Measurements from ENCODE around the gene XAGE2. TPM values are rescaled to one million over a fixed set of nuclear protein-coding genes. Genes with fewer than 3 reads are reported as not detected.
"Not testable (repeated sequence)": the region's sequence is repeated elsewhere in the genome, so short reads cannot be mapped to it uniquely, and the experiment has no call there.

Gene XAGE2
- total RNA-seq, result not detected
- polyA plus RNA-seq (ENCODE audit: insufficient read depth, low read depth, low replicate concordance), result not detected
- long read RNA-seq, donor 1, result 0 reads
- long read RNA-seq, donor 2, partial matches to known transcripts, result 0 of 1 reads
- long read RNA-seq, donor 2, other reads (novel, unspliced or antisense), result 0 of 1 reads
- long read RNA-seq, donor 3, result 0 reads
- long read RNA-seq, donor 4, result 0 reads
- long read RNA-seq, donor 5, result 0 reads
- long read RNA-seq, donor 6, result 0 reads
- long read RNA-seq, donor 7, result 0 reads
- long read RNA-seq, donor 8, result 0 reads
- long read RNA-seq, donor 9, result 0 reads
- long read RNA-seq, donor 10, result 0 reads

GRCh38 chrX:52368368-52369055 is at the start of gene XAGE2:
XAGE2 (plus strand) TSS chrX:52369021; CDS start chrX:52370015, 994 bp downstream.
- H3K4me1 ChIP-seq (ENCODE audit: control insufficient read depth in 2 of 3, insufficient read depth in 2 of 3, low read depth in 1 of 3, low read length in 3 of 3), result no peaks in the 10 kb centered on the region
- no peak for DNase-seq
- H3K9me3 ChIP-seq (ENCODE audit: control insufficient read depth in 2 of 3, insufficient read depth in 1 of 3, low read length in 3 of 3), result no peaks in the 10 kb centered on the region
- no peak for FAIRE-seq
- no peak within 1 kb of the TSS for H3K27ac ChIP-seq (ENCODE audit: low read depth in 2 of 2, low read length in 2 of 2)
- no peaks in the 10 kb centered on the region for H3K36me3 ChIP-seq (ENCODE audit: control insufficient read depth in 2 of 3, insufficient read depth in 3 of 3, low read length in 3 of 3)
- no peak within 1 kb of the TSS for H3K4me3 ChIP-seq (ENCODE audit: low read length in 3 of 3)
- intact Hi-C loops (cut with DNase I), result no loop called here
- TF ChIP-seq CTCF (IDR thresholded peaks at IDR 0.05; ENCODE audit: borderline replicate concordance, extremely low read depth, insufficient read depth), result no peak
- peaks cover 8% of the 10 kb centered on the region for H3K27me3 ChIP-seq (ENCODE audit: control insufficient read depth, insufficient read depth, low read length)
- no peak within 1 kb of the TSS for H3K9ac ChIP-seq (ENCODE audit: low read length in 3 of 3)

GRCh38 chrX:52337410-52337809 is 31.4 kb upstream of the XAGE2 start:
- FAIRE-seq (no peak), DNase-seq (no peak)
- no peaks in the 10 kb centered on the region for H3K4me1 ChIP-seq (ENCODE audit: control insufficient read depth in 2 of 3, insufficient read depth in 2 of 3, low read depth in 1 of 3, low read length in 3 of 3)
- H3K27ac ChIP-seq (ENCODE audit: low read depth in 2 of 2, low read length in 2 of 2), result no peak overlapping the region
- intact Hi-C loops (cut with DNase I), result no loop called here
- H3K4me3 ChIP-seq (ENCODE audit: low read length in 3 of 3), result no peak overlapping the region
- no peaks in the 10 kb centered on the region for H3K9me3 ChIP-seq (ENCODE audit: control insufficient read depth in 2 of 3, insufficient read depth in 1 of 3, low read length in 3 of 3)
- no peaks in the 10 kb centered on the region for H3K27me3 ChIP-seq (ENCODE audit: control insufficient read depth, insufficient read depth, low read length)
- no peak overlapping the region for H3K9ac ChIP-seq (ENCODE audit: low read length in 3 of 3)
- TF ChIP-seq CTCF (IDR thresholded peaks at IDR 0.05; ENCODE audit: borderline replicate concordance, extremely low read depth, insufficient read depth), result no peak
- no peaks in the 10 kb centered on the region for H3K36me3 ChIP-seq (ENCODE audit: control insufficient read depth in 2 of 3, insufficient read depth in 3 of 3, low read length in 3 of 3)

- TF ChIP-seq CTCF (IDR thresholded peaks at IDR 0.05; ENCODE audit: borderline replicate concordance, extremely low read depth, insufficient read depth), result no peak
- H3K9ac ChIP-seq (ENCODE audit: low read length in 3 of 3), result no peak overlapping the region
- no peak overlapping the region for H3K27ac ChIP-seq (ENCODE audit: low read depth in 2 of 2, low read length in 2 of 2)
- no peak for FAIRE-seq
- H3K4me3 ChIP-seq (ENCODE audit: low read length in 3 of 3), result no peak overlapping the region
- H3K36me3 ChIP-seq (ENCODE audit: control insufficient read depth in 2 of 3, insufficient read depth in 3 of 3, low read length in 3 of 3), result no peaks in the 10 kb centered on the region
- DNase-seq, result no peak
- H3K9me3 ChIP-seq (ENCODE audit: control insufficient read depth in 2 of 3, insufficient read depth in 1 of 3, low read length in 3 of 3), result no peaks in the 10 kb centered on the region
- no peaks in the 10 kb centered on the region for H3K27me3 ChIP-seq (ENCODE audit: control insufficient read depth, insufficient read depth, low read length)
- intact Hi-C loops (cut with DNase I), result no loop called here
- H3K4me1 ChIP-seq (ENCODE audit: control insufficient read depth in 2 of 3, insufficient read depth in 2 of 3, low read depth in 1 of 3, low read length in 3 of 3), result no peaks in the 10 kb centered on the region
Measured at GRCh38 chrX:52341493-52341892, 27.3 kb upstream of the XAGE2 start.

- H3K36me3 ChIP-seq (ENCODE audit: control insufficient read depth in 2 of 3, insufficient read depth in 3 of 3, low read length in 3 of 3); H3K27ac ChIP-seq (ENCODE audit: low read depth in 2 of 2, low read length in 2 of 2); FAIRE-seq: not testable (repeated sequence)
Measured at GRCh38 chrX:52343131-52343530, 25.7 kb upstream of the XAGE2 start.

More at GRCh38 chrX:52343131-52343530, 25.7 kb upstream of the XAGE2 start:
- H3K27me3 ChIP-seq (ENCODE audit: control insufficient read depth, insufficient read depth, low read length); H3K9ac ChIP-seq (ENCODE audit: low read length in 3 of 3); H3K4me3 ChIP-seq (ENCODE audit: low read length in 3 of 3); H3K9me3 ChIP-seq (ENCODE audit: control insufficient read depth in 2 of 3, insufficient read depth in 1 of 3, low read length in 3 of 3); H3K4me1 ChIP-seq (ENCODE audit: control insufficient read depth in 2 of 3, insufficient read depth in 2 of 3, low read depth in 1 of 3, low read length in 3 of 3); DNase-seq; intact Hi-C loops (cut with DNase I): not testable (repeated sequence)
